Measurements from ENCODE around the gene FAM111B.

Gene FAM111B

DNA sequence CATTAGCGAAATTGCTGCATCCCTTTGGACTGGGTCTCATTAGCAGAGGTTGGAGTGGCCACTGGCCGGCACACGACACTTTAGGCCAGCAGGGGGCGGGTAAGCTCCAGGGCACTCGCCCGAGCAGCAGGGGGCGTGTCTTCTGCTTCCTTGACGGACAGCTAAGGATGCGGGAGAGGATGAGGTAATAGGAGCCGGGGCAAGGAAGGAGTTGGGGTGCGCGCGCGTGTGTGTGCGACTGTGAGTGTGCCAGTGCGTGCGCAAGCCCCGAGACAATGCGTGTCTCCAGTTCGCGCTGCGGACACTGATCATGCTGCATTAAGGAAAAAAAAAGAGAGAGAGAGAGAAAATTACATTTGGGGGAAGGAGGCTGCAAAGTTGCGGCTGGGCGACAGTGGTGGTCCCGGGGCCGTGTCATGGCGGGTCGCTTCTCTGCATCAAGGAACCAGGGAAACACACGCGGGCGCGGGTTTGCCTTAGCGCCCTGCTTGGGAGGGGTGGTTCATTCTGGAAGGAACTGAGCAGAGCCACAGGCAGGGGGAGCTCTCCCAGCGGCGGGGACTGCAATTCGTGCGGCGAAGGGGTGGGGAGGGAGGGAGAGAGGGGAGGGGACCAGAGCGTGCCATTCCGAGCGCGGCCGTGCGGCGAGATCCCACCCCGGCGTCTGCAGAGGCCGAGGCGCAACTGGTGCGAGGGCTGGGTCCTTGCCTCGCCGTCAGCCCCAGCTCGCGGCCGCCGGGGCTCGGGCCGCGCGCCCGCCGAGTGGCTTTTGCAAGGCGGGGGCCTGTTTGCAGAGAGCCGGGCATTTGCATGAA is 64.7 kb downstream of the FAM111B start, which contains the start of gene DTX4:
TSS of gene DTX4 (plus strand) at position 625 of the 815 bp plus-strand sequence. CDS start 464 bp downstream, outside the sequence.
- H3K4me1 ChIP-seq (ENCODE audit: insufficient read depth, low read length) = peaks cover 15% of the 10 kb centered on the region
- peak within 1 kb of the TSS; percentile 56 for H3K27ac ChIP-seq (ENCODE audit: low read depth, low read length)

DNA sequence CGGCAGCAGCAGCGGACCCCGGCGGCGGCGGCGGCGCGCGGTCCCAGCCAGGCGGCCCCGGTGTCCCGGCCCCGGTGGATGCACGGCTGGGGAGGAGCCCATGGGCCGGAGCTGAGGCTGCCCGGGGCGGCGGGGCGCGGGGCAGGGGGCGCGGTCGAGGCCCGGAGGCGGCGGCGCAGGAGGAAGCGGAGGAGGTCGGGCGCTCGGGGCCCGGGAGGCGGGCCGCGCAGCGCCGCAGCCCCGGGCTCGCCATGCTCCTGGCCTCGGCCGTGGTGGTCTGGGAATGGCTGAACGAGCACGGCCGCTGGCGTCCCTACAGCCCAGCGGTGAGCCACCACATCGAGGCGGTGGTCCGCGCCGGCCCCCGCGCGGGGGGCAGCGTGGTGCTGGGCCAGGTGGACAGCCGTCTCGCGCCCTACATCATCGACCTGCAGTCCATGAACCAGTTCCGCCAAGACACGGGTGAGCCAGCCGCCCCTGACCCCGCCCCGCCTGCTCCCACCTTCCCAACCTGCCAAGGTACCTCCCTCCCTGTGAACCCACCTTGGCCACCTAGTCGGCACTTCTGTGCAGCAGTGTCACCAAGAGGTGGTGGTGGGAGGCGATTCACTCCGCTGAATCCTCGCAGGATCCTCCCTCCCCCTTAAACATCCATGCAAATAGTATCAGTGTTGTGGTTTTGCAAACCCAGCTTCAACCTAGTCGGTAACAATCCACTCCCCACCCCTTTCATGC is 65.5 kb downstream of the FAM111B start:
- no peaks in the 10 kb centered on the region; the same call in 1 of the 2 replicates for H3K36me3 ChIP-seq (ENCODE audit: insufficient read depth, low read length)
- H3K4me3 ChIP-seq (ENCODE audit: low read length) = peak overlapping the region; percentile 79
- peak overlapping the region; percentile 49; the same call in 1 of the 2 replicates for H3K9ac ChIP-seq (ENCODE audit: low read depth, low read length)
- peaks cover 6% of the 10 kb centered on the region; the same call in 1 of the 2 replicates for H3K27me3 ChIP-seq (ENCODE audit: insufficient read depth, low read length)
- no peaks in the 10 kb centered on the region for H3K9me3 ChIP-seq (ENCODE audit: insufficient read depth, low read depth, low read length)
- H3K27ac ChIP-seq (ENCODE audit: low read depth, low read length) = no peak overlapping the region; the same call in 1 of the 2 replicates
- WGBS = under 1% methylated on average over 70 of the region's 70 CpGs
- H3K4me1 ChIP-seq (ENCODE audit: insufficient read depth, low read length) = peaks cover 15% of the 10 kb centered on the region

More for the DNA sequence above, 64.7 kb downstream of the FAM111B start, which contains the start of gene DTX4:
- Histone ChIP-seq H3K36me3 (ENCODE audit: insufficient read depth, low read length) (no peaks in the 10 kb centered on the region), H3K9ac (ENCODE audit: low read depth, low read length) (peak within 1 kb of the TSS; percentile 87), H3K27me3 (ENCODE audit: insufficient read depth, low read length) (peaks cover 6% of the 10 kb centered on the region; the same call in 1 of the 2 replicates), H3K4me3 (ENCODE audit: low read length) (peak within 1 kb of the TSS; percentile 79), H3K9me3 (ENCODE audit: insufficient read depth, low read depth, low read length) (no peaks in the 10 kb centered on the region)
- under 1% methylated on average over 64 of the region's 64 CpGs for WGBS

DNA sequence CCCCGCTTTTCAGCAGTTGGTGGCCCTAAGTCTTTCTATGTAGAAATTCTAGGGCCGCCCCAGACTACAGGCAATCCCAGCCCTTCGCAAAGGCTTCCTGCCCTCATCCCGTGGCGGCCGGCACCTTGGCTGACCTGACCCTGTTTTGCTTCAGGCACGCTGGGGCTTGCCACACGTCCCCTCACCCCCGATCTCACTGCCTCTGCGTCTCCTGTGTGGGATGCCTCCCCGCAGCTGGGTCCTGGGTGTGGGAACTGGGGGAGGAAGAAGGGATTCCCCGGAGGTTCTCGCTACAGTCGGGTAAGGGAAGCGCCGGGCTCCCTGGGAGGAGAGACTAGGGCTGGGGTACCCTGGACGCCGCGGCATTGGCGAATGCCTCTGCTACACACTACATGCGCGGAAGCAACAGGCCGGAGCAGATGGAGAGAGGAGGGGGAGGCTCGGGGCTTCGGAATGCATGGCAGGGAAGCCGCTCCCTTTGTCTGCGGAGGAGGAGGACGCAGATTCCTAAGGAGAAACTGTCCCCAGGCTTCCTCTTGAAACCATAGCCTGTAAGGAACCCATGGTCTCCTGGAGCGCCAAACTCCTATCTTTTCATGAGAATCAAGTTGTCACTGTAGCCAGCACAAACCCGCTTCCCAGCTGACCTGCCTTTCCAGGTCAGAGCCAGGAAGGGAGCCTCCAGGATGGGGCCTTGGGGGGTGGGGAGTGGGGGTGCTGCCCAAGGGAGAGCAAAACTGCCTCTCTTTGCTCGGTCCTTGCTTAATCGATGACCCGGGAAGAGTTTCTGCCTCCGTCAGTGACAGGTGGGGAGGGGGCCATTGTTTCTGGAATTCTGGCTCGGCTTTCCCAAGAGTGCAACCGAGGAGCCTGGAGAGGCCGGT is 66.3 kb downstream of the FAM111B start:
- peak overlapping the region; percentile 78 for H3K27ac ChIP-seq (ENCODE audit: low read depth, low read length)

DNA sequence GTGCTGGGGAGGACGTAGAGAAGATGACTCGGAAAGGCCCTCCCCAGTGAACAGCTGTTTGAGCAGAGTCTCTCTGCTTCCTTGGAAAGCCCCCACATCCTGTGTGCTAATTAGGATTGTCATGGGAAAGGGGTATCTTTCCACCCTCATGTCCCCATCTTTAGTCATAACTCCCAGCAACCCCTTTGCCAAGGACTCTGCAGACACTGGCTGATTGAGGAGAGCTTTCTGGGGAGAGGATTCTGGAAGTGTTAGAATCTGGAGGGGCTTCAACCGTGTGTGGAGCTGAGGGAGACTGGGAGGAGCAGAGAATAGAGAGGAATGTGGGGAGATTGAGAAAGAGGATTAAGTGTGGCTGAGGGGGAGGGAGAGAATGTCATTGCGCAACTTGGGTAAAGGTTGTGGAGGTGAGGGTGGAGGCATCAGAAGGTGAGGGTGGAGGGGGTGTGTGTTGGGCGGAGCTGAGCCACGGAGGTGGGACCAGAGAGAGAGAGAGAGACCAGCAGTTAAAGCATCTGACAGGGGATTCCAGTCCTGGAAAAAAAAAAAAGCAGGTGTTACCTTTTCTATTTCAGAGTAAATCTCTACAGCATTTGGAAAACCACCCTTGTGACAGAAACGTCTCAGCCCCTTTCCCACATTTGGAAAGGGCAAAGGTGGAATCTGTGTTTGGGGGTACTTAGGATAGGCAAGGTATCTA is 67.1 kb downstream of the FAM111B start:
- Histone ChIP-seq H3K27me3 (ENCODE audit: insufficient read depth, low read length) (peaks cover 6% of the 10 kb centered on the region; the same call in 1 of the 2 replicates), H3K4me3 (ENCODE audit: low read length) (peak overlapping the region; percentile 79), H3K9ac (ENCODE audit: low read depth, low read length) (peak overlapping the region; percentile 49), H3K27ac (ENCODE audit: low read depth, low read length) (peak overlapping the region; percentile 78), H3K9me3 (ENCODE audit: insufficient read depth, low read depth, low read length) (peaks cover 10% of the 10 kb centered on the region; the same call in 1 of the 2 replicates), H3K4me1 (ENCODE audit: insufficient read depth, low read length) (peaks cover 15% of the 10 kb centered on the region), H3K36me3 (ENCODE audit: insufficient read depth, low read length) (no peaks in the 10 kb centered on the region; the same call in 1 of the 2 replicates)
- whole genome bisulfite sequencing = 5% methylated on average over 6 of the region's 7 CpGs

More for the DNA sequence above, 66.3 kb downstream of the FAM111B start:
- H3K9ac ChIP-seq (ENCODE audit: low read depth, low read length) = peak overlapping the region; percentile 49
- peaks cover 15% of the 10 kb centered on the region for H3K4me1 ChIP-seq (ENCODE audit: insufficient read depth, low read length)
- under 1% methylated on average over 36 of the region's 37 CpGs for WGBS
- peaks cover 6% of the 10 kb centered on the region; the same call in 1 of the 2 replicates for H3K27me3 ChIP-seq (ENCODE audit: insufficient read depth, low read length)
- peaks cover 2% of the 10 kb centered on the region; the same call in 1 of the 2 replicates for H3K9me3 ChIP-seq (ENCODE audit: insufficient read depth, low read depth, low read length)
- H3K36me3 ChIP-seq (ENCODE audit: insufficient read depth, low read length) = no peaks in the 10 kb centered on the region; the same call in 1 of the 2 replicates
- peak overlapping the region; percentile 79 for H3K4me3 ChIP-seq (ENCODE audit: low read length)

DNA sequence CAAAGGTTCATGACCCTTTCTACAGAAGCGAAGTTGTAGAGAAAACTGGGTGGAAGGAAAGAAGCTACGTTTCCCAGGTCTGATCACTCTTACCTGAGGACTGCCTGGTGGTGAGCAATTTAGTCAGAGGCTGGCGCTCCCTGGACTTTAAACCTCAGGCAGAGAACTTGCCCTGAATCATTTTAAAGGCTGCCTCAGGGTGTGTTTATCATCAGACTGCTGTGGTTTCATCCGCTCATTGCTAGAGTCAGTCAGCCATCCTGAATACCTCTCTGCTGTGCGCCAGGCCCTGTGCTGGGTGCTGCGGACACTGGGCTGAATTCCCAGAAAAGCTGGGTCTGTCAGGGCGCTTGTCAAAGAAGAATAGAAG is 67.6 kb downstream of the FAM111B start:
- Histone ChIP-seq H3K4me1 (ENCODE audit: insufficient read depth, low read length) (peaks cover 15% of the 10 kb centered on the region), H3K27ac (ENCODE audit: low read depth, low read length) (no peak overlapping the region), H3K27me3 (ENCODE audit: insufficient read depth, low read length) (peaks cover 6% of the 10 kb centered on the region; the same call in 1 of the 2 replicates), H3K36me3 (ENCODE audit: insufficient read depth, low read length) (no peaks in the 10 kb centered on the region; the same call in 1 of the 2 replicates), H3K9ac (ENCODE audit: low read depth, low read length) (no peak overlapping the region), H3K9me3 (ENCODE audit: insufficient read depth, low read depth, low read length) (peaks cover 15% of the 10 kb centered on the region; the same call in 1 of the 2 replicates), H3K4me3 (ENCODE audit: low read length) (peak overlapping the region; percentile 79)
- whole genome bisulfite sequencing = 82% methylated on average over 7 of the region's 7 CpGs

DNA sequence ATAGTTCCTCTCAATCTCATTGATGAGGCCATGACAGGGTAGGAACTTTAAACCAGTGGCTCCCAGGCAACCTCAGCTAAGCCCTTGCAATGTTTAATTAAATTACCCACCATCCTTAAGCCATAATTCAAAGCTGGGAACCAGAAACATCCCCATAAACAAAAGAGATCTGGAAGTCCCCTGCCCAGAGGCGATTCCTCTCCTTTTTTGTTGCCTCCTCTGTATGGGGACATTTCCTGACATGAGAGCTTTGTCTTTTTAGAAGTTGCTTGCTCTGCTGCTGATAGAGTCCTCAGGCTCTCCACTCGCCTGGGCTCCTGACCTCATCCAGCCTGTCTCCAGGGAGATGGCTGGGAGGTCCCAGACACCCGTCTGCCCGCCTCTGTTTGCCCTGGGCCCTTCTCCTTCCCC is 68.1 kb downstream of the FAM111B start:
- WGBS = 58% methylated on average over 4 of the region's 4 CpGs
- Histone ChIP-seq H3K27me3 (ENCODE audit: insufficient read depth, low read length) (peaks cover 6% of the 10 kb centered on the region; the same call in 1 of the 2 replicates), H3K4me1 (ENCODE audit: insufficient read depth, low read length) (peaks cover 15% of the 10 kb centered on the region), H3K9ac (ENCODE audit: low read depth, low read length) (no peak overlapping the region), H3K27ac (ENCODE audit: low read depth, low read length) (no peak overlapping the region), H3K36me3 (ENCODE audit: insufficient read depth, low read length) (no peaks in the 10 kb centered on the region; the same call in 1 of the 2 replicates), H3K9me3 (ENCODE audit: insufficient read depth, low read depth, low read length) (peaks cover 15% of the 10 kb centered on the region; the same call in 1 of the 2 replicates), H3K4me3 (ENCODE audit: low read length) (no peak overlapping the region)

DNA sequence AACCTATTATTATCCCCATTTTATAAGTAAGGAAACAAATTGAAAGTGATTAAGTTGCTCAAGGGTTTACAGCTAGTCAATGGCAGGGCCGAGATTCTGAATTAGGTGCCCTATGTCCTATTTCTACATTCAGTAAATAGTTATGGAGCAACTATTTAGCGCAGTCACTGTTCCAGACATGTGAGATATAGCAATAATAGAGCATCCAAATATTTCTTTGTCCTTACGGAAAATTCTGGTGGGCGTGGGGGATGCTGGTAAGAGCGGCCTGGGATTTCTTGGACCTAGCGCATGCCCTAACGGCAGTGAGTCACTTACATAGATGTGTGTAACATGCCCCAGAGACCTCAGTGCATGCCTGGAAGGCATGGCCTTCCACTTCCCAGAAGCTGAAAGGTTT is 69.3 kb downstream of the FAM111B start:
- peaks cover 15% of the 10 kb centered on the region for H3K4me1 ChIP-seq (ENCODE audit: insufficient read depth, low read length)
- H3K9me3 ChIP-seq (ENCODE audit: insufficient read depth, low read depth, low read length) = peaks cover 15% of the 10 kb centered on the region; the same call in 1 of the 2 replicates
- no peak overlapping the region for H3K27ac ChIP-seq (ENCODE audit: low read depth, low read length)
- no peak overlapping the region for H3K9ac ChIP-seq (ENCODE audit: low read depth, low read length)
- 99% methylated on average over 7 of the region's 7 CpGs for WGBS
- peaks cover 6% of the 10 kb centered on the region; the same call in 1 of the 2 replicates for H3K27me3 ChIP-seq (ENCODE audit: insufficient read depth, low read length)
- H3K36me3 ChIP-seq (ENCODE audit: insufficient read depth, low read length) = no peaks in the 10 kb centered on the region; the same call in 1 of the 2 replicates
- H3K4me3 ChIP-seq (ENCODE audit: low read length) = no peak overlapping the region
